ENCODE results near the gene CLEC12A.
"Not testable (repeated sequence)": the region's sequence is repeated elsewhere in the genome, so short reads cannot be mapped to it uniquely, and the experiment has no call there.

The CLEC12A gene
- 0 reads per million in 2 experiments for total RNA-seq

DNA sequence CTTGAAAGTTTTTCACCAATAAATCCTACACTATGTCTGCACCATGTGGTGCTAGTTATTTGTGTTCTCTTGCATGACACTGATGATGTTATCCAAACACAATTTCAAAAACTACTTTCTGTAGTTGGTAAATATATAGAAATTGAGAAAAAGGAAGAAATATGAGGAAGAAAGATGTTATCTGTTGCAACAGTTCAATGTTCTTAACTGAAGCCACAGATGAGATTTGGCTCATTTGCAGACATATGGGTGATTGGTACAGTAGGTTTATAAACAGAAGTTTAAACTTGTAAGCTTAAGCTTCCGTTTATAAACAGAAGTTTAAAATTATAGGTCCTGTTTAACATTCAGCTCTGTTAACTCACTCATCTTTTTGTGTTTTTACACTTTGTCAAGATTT, at the start of gene CLEC12A:
Gene CLEC12A, plus strand, starts transcription at position 229 of the 400 bp plus-strand sequence. CDS start 188 bp downstream, outside the sequence.
- DNase-seq (ENCODE audit: low read depth) = no peak

DNA sequence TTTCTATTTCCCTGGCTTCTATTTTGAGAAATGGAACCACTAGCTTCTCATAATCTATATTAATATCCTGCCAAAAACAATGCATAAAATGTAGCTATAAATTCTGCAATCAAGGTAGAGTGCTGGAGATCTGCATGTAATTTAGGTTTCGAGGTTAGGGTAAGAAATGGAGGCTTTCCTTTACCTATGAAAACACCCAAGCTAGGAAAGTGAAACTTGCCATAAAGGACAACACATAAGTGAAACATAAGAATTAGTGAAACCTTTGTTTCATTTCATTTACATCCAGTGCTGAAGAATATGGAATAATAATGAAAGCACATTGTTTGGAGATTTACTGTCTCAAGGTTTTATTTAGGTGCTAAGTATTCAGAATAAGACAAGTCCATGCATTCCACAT, 48.8 kb upstream of the CLEC12A start:
- DNase-seq (ENCODE audit: low read depth) = no peak

DNA sequence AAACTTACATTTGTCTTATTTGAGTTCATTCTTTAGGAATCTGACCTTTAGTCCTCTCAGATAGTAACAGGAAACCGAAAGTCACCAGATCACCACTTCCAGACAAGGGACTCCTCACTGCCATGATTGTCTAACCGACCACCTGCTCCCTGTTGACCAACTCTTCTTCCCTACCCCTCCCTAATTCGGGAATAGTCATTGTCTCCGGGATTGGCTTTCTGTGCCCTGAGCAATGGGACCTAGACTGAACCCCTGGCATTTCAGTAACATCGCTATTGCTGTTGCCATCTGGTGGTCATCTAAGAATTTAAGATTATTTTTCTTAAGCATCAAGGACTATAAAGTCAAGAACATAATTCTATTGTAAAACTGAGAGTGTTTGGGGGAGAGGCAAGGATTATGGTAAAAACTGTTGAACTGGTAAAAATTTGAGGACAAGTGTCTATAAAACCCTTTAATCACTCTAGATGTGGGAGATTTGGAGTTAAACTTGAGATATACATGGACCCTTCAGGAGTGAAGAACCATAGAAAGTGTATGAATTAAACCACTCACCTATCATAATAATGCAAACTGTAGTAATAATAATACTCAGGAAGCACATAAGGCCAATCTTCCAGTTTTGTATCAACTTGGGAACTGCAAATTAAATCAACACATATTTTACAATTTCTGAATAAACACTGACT, 45.4 kb upstream of the CLEC12A start:
- no peak for DNase-seq (ENCODE audit: low read depth)

DNA sequence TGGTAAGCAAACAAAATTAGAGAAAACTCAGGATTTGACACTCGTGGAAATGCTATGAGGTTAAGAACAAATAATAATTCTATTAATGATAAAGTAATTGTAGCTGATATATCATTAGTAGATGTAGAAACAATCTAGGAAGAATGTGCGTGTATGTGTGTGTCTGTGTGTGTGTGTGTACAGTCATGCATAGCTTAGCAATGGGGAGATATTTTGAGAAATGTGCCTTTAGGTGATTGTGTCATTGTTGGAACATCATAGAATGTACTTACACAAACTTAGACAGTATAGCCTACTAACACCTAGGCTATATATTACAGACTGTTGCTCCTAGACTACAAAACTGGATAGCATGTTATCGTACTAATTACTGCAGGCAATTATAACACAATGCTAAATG, 44.3 kb upstream of the CLEC12A start:
- DNase-seq (ENCODE audit: low read depth) = no peak

DNA sequence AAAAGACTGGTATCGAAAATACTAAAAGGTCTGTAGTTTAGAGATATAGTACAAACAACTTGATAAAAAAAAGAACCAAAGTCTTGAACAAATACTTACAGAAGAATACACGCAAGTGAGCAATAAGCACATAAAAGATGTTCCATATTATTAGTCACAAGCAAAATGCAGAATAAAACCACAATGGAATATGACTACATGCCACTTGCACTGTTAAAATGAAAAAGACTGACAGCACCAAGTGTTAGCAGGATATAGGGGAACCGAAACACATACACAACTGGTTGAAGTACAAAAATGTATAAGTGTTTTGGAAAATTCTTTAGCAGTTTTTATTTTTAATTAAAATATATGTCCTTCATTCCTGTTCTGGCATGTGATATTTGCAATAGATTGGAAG, 42.6 kb upstream of the CLEC12A start:
- DNase-seq (ENCODE audit: low read depth) = no peak

DNA sequence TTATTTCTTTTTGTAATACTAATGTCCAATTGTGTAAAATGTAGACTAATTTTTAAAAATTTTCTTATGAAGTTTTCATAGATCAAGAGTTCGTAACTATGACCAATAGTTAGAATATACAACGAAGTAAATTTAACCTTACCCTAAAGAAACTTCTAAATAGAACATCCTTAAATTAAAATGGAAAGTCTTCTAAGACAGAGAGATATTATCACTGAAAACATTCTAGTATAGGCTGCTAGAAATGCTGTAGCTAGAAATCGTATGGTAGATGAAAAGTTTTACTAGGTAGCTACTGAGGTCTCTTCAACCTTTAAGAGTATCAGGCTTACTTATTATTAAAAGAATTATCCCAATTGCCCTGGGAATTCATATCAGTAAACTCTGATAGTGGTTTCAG, 40.0 kb upstream of the CLEC12A start:
- DNase-seq (ENCODE audit: low read depth) = no peak

DNA sequence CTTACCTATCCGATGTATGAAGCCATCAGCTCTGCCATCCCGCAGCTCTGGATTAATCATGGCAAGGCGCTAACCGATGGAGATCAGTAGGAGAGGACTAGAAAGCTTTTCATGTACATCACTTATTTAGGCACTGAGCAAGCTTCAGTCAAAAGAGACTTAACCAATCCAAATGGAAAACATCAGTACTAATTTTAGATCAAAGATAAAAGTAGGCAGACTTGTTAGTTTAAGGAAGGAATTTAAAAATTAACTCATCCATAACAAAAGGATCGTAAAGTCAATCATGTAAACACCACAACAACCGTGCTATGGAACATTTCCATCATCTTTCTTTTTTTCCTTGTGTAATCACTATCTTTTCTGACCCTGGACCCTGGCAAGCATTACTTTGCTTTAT, 38.9 kb upstream of the CLEC12A start, which contains the start of gene CLEC2A:
Gene CLEC2A, minus strand, starts transcription at position 101 of the 400 bp plus-strand sequence. Its CDS starts 41 bp downstream, at position 60.
- DNase-seq (ENCODE audit: low read depth) = no peak

DNA sequence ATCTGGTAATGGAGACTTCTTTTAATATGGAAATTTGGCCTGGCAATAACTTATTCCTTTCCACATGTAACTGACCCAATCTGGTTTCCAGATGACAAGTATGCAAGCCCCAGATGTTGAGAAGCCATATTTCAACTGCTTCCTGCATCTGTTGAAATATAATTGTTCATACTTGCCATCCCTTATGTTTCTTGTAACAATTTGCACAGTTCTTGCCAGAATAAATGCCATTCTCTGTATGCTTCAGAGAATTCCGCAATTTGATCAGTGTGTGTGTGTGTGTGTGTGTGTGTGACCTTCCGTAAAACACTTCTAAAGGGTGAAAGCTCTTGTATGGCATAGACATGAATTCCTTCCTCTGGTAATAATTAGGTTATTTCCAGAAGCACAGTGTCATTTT, 37.3 kb upstream of the CLEC12A start:
- DNase-seq (ENCODE audit: low read depth) = no peak

DNA sequence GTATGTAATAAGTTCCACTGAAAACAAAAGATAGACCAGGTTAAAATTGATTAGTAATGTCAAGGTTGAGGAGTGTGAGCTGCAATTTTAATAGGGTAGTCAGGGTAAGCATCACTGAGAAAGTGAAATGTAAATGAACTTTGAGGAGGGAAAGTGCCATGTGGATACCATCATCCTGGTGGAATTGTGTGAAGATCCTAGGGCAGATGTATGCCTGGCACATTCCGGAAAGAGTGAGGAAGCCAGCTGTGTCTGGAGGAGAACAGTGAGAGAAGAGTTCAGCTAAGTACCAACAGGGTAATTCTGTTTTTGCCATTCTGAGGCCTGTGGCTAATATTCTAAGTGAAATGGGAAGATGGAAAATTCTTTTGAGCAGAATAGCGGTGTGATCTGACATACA, 36.2 kb upstream of the CLEC12A start:
- DNase-seq (ENCODE audit: low read depth) = no peak

DNA sequence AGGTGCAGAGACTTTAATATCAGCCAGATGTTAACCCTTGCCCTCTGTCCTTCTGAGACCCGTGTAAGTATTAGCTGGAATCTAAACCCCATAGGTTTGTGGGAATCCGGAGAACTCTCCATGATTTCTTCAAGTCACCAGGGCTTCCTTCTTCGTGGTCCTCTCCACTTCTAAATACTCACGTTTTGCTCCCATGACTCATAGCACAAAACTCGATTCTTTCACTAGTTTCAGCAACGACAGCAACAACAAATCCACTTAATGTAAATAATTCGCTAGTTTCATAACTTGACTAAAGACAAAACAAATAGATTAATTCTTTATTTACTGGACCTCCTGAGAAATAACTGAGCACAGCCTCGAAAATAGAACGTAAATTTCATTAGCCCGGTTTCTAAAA, 34.6 kb upstream of the CLEC12A start:
- DNase-seq (ENCODE audit: low read depth) = no peak

DNA sequence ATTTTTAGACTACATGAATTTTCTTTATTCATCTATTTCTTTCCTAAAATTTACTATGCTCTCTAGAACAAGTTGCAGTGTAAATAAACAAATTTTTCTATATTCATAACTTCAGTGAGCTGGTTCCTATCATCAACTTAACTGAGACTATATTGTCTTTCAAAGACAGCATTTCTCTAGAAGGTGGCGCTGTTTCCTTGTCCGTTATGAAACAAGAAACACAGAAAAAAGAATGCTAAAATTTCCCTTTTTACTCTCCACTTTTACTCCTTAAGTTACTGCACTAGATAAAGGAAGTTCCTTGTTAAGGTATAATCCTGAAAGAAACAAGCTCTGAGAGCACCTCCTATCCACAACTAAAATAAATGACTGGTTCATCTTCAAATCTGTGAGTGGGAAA, 30.8 kb upstream of the CLEC12A start:
- no peak for DNase-seq (ENCODE audit: low read depth)

DNA sequence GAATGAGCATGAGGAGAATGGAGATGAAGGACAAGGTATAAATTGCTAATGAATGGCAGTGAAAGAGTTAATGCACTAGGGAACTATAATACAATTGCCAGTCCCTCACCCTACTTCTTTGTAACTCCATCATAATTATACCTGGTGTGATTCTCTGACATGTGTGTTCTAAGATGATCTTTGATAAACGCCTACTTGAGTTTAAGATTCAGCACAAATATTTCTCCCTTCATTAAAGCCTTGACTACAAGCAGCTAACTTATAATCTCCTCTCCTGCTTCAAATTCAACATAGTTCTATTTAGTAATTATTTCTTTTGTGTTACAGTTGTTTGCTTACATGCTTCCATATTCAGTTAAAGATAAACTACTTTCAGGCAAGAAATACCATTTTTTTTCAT, 29.4 kb upstream of the CLEC12A start:
- no peak for DNase-seq (ENCODE audit: low read depth)

DNA sequence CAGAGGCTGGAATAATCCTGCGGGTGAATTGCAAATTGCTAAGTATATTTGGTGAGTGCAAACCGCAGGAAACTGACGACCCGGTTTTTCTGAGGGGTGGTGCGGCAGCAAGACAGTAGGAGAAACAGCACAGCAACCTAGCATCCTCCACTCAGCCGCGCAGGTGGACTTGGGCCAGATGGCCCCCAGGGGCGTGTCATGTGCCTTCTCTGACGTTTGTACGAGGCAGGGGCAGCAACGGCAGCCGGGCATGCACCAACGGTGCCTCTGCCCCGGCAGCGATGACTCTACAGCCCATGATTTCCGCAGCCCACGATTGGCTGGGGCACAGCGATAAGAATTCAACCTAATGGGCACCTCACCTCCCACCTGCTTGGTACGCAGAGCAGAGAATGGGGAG, 28.0 kb upstream of the CLEC12A start:
- no peak for DNase-seq (ENCODE audit: low read depth)

DNA sequence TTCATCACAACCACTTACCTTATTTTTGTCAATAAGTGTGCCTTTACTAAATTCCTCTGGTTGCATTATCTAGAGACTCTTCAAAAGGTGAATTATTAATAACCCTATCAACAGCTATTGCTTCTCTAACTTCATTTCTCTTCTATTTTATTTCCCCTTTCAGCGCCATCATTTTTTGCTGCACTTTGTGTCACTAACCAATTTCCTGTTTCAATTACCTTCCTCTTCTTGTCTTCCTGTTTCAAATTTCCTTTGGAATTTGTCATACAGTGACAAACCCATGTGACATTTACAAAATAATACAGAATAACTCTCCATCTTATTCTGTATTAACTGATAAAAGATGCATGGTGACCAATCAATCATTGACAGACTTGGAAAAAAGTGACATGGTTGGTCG, 26.8 kb upstream of the CLEC12A start:
- no peak for DNase-seq (ENCODE audit: low read depth)

DNA sequence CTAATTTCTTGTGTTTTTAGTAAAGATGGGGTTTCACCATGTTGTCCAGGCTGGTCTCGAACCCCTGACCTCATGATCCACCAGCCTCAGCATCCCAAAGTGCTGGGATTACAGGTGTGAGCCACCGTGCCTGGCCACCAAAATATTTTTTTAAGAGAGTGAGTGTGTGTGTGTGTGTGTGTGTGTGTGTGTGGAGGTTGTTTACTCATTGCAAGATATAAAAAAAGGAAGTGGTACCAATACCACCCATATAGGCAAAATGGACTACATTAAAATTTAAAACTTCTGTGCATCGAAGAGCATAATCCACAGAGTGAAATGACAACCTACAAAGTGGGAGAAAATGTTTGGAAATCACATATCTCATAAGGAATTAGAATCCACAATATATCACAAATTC, 23.5 kb upstream of the CLEC12A start:
- DNase-seq (ENCODE audit: low read depth) = no peak

DNA sequence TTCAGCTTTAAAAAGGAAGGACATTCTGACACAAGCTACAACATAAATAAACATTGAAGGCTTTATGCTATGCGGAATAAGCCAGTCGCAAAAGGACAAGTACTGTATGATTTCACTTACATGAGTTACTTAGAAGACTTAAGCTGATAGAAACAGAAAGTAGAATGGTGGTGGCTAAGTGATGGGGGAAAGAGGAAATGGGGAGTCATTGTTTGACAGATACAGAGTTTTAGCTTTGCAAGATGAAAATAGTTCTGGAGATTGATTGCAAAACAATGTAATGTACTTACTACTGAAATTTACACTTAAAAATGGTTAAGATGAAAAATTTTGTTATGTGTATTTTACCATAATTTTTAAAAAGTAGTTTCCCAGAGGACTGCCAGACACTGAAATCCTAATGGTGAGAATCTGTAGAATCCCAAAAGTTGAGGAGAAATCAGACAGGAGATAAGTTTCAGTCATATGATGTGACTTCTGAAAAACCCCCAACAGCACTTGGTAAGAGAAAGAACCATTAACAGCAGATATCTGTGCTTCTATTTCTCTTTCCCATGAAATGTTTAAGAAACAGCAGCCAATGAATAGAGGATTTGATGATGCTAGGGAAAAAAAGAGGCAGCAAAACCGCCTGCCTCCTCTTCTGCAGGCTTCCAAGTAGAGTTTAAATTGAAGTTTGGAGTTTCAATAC, 22.5 kb upstream of the CLEC12A start:
- no peak for DNase-seq (ENCODE audit: low read depth)

DNA sequence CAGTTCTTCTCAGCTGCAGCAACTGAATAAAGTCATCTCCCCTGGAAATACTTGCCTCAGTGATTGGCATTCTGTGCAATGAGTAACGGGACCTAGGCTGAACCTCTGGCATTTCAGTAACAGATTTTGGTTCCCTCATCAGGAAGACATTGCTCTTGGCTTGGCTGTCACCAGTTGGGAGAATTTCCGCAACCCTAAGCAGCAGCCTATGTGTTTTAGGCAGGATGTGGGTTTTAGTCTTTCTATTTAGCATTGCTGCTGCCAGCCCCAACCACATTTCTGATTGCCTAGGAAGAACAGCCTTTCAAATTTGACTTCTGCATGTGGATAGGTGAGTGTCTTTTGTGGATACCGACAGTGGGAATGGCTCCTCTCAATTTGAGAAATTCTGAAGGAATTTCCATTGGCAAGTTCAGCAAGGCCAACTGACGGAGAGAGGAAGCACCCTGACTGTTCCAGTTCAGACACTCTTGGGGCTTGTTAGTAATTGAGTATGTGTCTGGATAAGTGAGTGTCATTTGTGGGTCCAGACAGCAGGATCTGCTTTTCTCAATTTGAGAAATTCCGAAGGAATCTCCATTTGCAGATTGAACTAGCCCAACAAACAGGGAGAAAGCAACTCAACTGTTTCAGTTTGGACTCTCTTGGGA, 20.1 kb upstream of the CLEC12A start:
- peak; percentile 12 for DNase-seq (ENCODE audit: low read depth)

DNA sequence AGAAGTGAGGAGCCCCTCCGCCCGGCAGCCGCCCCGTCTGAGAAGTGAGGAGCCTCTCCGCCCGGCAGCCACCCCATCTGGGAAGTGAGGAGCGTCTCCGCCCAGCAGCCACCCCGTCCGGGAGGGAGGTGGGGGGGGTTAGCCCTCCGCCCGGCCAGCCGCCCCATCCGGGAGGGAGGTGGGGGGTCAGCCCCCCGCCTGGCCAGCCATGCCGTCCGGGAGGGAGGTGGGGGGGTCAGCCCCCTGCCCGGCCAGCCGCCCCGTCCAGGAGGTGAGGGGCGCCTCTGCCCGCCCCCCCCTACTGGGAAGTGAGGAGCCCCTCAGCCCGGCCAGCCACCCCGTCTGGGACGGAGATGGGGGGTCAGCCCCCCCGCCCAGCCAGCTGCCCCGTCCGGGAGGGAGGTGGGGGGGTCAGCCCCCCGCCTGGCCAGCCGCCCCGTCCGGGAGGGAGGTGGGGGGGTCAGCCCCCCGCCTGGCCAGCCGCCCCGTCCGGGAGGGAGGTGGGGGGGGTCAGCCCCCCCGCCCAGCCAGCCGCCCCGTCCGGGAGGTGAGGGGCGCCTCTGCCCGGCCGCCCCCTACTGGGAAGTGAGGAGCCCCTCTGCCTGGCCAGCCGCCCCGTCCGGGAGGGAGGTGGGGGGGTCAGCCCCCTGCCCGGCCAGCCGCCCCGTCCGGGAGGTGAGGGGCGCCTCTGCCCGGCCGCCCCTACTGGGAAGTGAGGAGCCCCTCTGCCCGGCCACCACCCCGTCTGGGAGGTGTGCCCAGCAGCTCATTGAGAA, 18.1 kb upstream of the CLEC12A start:
- DNase-seq (ENCODE audit: low read depth) = not testable (repeated sequence)

DNA sequence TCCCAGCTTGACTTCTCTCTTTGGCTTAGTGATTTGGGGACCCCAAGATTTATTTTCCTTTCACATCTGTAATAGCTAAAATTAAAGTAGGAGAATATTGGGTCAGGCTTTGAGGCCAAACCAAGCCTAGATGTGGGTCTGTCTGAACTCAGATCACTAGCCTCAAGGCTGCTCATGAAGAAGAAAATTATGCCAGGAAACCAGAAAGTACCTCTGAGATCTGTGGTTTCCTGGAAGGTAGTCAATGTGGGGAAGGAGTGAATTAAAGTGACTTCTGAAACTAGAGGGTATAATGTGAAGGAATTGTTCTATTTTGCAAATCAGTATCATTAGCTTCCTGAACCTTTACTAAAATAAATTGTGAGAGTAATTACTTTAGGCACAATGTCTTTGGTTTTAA, 13.4 kb upstream of the CLEC12A start:
- no peak for DNase-seq (ENCODE audit: low read depth)

DNA sequence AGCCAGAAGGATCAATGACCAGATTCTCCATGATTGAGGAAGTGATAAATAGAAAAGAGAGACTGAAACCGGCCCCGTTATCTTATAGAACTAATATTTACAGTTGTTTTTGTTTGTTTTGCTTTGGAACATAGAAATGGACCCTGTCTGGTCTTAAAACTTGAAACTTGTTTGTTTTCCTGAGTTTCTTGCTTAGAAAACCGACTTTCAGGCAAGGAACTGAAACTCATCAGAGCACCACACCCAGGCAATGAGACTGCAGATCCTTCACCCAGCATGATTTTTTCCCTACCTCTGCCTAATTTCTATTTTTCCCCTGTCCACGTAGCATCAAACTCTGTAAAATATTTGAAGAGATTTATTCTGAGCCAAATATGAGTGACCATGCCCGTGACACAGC, 10.6 kb upstream of the CLEC12A start:
- DNase-seq (ENCODE audit: low read depth) = no peak

DNA sequence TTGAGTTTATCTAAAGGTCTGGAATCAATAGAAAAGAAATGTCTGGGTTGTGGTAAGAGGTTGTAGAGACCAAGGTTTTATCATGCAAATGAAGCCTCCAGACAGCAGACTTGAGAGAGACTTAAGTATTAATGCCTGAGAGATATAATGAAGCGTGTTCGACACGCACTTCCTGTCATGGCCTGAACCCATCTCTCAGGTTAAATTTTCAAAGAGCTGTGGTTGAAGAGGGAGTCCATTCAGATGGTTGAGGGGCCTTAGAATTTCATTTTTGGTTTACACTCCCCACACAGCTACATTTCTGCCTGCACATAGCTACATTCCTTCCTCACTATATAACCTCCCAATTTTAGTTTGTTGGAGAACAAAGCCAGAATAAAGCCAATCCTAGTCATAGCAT, 10.1 kb upstream of the CLEC12A start:
- no peak for DNase-seq (ENCODE audit: low read depth)

DNA sequence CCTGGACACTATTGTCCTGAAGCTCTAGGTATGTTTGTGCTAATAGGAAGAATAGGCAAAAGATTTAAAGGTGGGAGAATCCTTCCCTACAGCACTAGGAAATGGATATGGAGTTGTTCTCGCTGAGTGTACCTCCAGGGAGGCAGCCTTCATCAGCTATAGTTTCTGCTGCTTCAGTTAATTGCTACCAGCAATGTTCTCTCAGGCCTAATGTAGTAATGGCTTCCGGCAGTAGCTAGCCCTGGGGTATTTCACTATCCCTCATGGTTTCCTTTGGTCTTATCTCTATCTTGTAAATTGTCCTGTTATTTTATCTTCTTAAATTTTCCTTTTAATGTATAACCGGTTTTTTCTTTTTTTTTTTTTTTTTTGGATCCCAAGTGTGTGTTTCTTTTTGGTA, 9.3 kb upstream of the CLEC12A start:
- no peak for DNase-seq (ENCODE audit: low read depth)
